Cardiac fibroblast (primary cell): Measurements from ENCODE around the gene PDLIM4.

Experiments
- DNase-seq, 2 donors: peaks; one replicate each; pipeline versions ENCODE4 v3.0.0 to v3.0.0-alpha.2; 2010; ENCODE audit warnings: low read depth in 2 of 2
- H3K4me3 ChIP-seq, 2 donors: replicated peaks in 1 of 2; 1 replicate in 1 of 2; 2 replicates in 1 of 2; pipeline ENCODE4 v1.5.1; 2011; ENCODE audit warnings: low read depth in 2 of 2, low read length in 2 of 2, mild to moderate bottlenecking in 2 of 2, moderate library complexity in 1 of 2
- TF ChIP-seq, protein P1 (sequence below): IDR thresholded peaks from one replicate; pipeline ENCODE4 v1.5.1; 2011; ENCODE audit warnings: low read depth, mild to moderate bottlenecking, low read length, inconsistent platforms

Gene PDLIM4, protein sequence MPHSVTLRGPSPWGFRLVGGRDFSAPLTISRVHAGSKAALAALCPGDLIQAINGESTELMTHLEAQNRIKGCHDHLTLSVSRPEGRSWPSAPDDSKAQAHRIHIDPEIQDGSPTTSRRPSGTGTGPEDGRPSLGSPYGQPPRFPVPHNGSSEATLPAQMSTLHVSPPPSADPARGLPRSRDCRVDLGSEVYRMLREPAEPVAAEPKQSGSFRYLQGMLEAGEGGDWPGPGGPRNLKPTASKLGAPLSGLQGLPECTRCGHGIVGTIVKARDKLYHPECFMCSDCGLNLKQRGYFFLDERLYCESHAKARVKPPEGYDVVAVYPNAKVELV

DNA sequence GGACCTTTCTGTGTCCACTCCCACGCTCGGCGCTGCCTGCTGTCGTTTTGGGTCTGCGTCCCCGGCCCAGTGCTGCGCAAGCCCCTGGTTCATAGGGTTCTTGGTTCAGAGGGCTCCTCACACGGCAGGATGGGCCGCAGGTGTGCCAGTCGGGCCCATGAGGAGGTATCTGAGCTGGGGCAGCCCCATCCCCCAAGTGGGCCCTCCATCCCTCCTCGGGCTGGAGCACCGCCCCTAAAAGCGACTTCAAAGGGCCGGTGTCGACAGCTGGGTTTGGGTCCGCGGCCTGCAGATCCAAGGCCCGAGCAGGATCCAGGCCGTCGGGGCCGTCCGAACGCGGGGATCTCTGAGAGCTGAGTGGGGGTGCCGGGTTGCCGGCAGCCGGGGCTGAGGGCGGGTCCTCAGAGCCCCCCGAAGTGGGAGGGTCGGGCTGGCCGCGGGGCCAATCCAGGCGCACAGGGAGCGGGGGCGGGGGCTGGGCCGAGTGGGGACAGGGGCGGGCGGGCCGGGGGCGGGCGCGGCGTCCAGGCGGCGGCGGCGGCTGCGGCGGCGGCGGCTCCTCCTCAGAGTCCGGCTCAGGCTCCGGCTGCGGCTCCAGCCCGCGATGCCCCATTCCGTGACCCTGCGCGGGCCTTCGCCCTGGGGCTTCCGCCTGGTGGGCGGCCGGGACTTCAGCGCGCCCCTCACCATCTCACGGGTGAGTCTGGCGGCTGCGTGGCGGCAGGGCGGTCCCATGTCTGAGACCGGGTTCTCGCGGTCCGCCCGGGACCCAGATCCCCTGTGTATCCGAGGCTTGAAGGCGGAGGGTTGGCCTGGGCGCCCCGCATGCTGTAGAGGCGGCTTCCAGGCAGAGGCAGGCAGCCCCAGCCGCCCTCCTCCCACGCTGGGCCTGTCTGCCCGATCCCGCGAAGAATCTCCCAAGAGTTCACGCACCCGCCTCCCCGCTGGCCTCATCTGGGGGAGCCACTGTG lies at the start of gene PDLIM4:
Gene PDLIM4 (plus strand): TSS at position 566 of the 971 bp plus-strand sequence. CDS start 39 bp downstream, at position 605.
- peak; percentile 23 to 40 for DNase-seq
- peak within 1 kb of the TSS; percentile 66 to 78 for H3K4me3 ChIP-seq
- TF ChIP-seq, protein P1, sequence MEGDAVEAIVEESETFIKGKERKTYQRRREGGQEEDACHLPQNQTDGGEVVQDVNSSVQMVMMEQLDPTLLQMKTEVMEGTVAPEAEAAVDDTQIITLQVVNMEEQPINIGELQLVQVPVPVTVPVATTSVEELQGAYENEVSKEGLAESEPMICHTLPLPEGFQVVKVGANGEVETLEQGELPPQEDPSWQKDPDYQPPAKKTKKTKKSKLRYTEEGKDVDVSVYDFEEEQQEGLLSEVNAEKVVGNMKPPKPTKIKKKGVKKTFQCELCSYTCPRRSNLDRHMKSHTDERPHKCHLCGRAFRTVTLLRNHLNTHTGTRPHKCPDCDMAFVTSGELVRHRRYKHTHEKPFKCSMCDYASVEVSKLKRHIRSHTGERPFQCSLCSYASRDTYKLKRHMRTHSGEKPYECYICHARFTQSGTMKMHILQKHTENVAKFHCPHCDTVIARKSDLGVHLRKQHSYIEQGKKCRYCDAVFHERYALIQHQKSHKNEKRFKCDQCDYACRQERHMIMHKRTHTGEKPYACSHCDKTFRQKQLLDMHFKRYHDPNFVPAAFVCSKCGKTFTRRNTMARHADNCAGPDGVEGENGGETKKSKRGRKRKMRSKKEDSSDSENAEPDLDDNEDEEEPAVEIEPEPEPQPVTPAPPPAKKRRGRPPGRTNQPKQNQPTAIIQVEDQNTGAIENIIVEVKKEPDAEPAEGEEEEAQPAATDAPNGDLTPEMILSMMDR: no peak

DNA sequence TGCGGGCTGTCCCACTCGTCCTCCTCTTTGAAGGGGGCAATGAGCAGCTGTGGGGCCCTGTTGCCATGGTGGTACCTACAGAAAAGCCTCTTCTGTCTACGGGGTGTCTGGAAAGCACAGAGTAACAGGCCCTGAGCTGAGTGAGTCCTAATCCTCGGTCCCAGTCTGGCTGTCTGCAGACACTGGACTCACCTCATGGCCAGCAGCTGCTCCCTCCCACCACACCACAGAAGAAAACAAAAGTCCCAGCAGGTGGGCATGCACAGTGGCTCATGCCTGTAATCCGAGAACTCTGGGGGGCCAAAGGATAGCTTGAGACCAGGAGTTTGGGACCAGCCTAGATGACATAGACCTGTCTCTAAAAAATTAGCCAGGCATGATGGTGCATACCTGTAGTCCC lies 49.7 kb upstream of the PDLIM4 start:
- H3K4me3 ChIP-seq: no peak overlapping the region
- TF ChIP-seq, protein P1: no peak
- no peak for DNase-seq

DNA sequence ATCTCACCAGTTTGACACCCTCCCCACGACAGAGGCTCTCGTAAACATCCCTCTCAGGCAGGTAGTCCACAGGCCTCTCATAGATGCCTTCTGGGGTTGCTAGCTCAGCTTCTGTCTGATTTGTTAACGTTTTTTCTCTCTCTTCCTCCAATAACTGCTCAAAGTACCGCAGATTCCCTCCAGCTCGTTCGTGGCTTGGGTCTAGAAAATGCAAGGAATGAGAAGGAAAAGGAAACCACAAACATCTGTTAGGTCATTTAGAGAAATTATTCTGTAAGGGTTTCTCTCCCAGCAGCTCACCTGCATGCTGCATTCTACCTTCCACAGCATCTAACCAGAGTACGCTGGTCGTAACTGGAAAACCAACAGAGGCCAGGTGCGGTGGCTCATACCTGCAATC lies 48.4 kb upstream of the PDLIM4 start:
- DNase-seq: no peak
- TF ChIP-seq, protein P1: no peak
- H3K4me3 ChIP-seq: no peak overlapping the region

DNA sequence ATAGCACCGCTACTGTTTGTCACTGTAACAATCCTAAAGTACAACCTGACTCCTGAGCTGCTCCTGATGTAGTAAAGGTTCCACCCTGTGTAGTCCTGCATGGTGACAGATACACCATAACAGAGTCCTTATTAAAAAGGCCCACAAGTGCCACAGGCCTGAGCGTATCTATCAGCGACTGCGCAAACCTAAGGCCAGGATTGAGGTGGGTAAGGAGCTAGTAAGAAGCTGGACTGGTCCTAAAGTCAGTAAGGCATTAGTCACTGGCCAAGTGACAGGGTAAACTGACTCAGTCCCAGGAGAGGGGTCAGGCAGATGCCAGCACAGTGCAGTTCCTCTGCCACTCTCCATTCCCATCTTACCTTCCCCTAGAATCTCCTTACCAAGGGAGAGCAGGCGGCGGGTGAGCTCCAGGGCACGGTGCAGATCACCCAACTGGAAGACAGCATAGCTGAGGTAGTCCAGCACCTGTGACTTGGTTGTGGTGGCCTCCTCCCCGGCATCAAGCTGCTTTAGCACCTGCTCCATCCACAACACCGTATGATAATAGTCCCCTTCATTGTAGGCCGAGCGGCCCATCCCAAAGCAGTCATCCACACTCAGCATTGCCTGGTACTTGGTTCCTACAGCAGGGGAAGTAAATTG lies 47.5 kb upstream of the PDLIM4 start:
- TF ChIP-seq, protein P1: no peak
- H3K4me3 ChIP-seq: no peak overlapping the region
- no peak for DNase-seq

DNA sequence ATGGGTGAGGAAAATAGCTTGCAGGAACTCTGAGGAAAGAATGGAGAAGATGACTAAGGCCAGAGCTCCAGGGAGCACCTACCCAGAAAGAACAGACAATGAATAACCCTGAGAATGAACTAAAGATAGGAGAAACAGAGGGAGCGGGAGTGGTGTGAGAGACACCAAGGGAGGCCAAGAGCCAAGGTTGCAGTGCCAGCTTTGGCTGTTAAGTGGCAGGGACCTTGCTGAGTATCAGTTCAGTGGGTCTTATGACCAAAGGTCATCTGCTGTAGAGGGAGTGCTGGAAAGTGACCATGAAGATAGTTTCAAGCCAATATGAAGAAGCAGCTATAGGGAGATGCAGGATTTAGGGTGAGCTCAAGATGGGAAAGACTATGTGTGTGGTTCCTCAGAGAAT lies 46.6 kb upstream of the PDLIM4 start:
- no peak for DNase-seq
- TF ChIP-seq, protein P1: no peak
- no peak overlapping the region for H3K4me3 ChIP-seq

DNA sequence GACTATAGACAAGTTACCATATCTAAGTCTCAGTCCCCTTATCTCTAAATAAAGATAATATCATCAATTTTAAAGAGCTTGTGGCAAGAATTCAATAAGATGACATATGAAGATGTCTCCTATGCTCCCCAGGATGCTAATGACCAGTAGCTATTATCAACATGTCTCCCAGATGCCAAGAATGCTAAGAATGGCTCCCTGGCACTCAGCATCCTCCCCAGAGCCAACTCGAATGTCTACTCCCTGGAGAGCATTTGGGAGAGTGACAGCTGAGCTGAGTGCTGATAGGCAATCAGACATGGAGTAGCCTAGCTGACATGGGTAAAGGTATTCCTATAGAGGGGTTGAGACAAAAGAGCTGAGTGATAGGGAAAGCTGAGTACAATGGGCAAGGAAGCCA lies 45.7 kb upstream of the PDLIM4 start:
- peak in 1 of 2 donors; percentile 37 for DNase-seq
- TF ChIP-seq, protein P1: no peak
- H3K4me3 ChIP-seq: no peak overlapping the region
